HG03575 (cell line): ENCODE results near the gene CCNC.
"Not testable (repeated sequence)": the region's sequence is repeated elsewhere in the genome, so short reads cannot be mapped to it uniquely, and the experiment has no call there.

Experiments used
- ATAC-seq: cut with Tn5 transposase; IDR thresholded peaks from one replicate; pipeline ENCODE4 v1.9.1; 2021; ENCODE audit not compliant: unreplicated experiment, insufficient number of reproducible peaks, low FRiP score; ENCODE audit errors: extremely low read depth

CCNC gene

DNA sequence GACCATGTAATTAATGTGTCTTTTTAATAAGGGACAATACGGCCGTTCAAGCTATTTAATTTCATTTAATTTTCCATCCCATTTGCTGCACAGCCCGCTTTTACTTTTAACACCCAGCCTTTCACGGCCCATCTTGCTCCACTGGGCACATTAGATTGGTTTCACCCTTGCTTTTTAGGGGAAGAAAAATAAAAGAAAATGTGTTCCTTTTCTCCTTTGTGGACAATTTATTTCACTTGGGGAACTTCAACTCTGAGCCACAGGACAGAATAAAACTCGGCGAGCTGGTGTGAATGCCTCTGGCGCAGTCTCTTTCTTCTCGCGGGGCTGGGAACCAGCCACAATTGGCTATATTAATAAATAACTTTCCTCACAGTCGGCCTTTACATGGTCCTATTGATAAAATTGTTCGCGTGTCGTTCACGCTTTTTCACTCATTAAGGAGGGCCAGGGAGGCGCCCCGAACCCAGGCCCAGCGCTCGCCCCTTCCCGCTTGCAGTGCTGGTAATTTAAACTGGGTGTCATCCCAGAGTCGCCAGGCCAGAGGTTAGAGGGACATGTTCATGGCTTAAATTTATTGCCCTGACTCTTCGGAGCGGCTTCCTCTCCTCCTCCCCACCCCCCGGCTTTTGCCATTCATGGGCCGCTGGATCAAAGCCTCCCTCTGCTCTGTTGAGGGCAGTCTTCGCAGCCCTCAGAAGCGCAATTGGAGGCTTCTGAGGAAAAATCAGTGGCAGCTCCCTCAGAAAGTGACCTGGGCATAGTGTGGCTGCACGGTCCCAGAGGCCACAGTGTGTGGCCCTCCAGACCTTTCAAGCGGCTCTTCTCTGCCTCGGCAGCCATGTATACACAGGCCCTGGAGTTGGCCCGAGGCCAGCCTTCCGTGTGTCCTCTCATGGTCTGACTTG lies 36.0 kb upstream of the CCNC start:
- no peak for ATAC-seq

DNA sequence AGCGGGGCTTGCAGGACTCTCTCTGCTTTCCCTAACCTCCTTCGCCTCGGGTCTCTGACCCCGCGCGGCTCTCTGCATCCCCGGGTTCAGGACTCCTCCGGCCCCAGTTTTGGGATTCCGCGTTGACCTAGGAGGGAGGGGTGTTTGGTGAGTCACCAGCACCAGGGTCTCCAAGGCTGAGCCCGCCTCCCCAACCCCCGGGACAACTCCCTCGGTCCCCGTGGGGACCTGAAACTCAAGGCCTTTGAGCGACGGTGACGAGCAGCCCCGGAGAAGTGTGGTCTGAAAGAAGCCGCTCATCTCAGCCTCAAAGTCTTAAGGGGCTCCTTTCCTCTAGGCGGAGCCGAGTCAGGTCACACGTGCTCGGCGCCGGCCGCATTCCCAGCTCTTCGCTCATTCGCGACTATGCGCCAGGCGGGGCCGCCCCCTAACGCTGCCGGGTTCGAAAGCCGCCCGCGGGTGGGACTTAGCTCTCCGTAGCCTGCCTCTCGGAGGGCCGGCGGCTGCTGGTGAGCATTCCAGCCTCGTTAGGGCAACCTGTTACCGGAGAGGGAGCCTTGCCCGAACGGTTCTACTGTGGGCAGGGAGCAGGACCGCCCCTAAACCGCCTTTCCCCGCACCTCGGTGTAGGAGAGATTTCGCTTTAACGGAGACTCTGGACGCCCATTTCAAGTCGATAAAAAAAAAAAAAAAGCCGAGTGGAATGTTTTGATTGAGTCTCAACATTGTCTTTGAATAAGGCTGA lies 35.1 kb upstream of the CCNC start:
- no peak for ATAC-seq

DNA sequence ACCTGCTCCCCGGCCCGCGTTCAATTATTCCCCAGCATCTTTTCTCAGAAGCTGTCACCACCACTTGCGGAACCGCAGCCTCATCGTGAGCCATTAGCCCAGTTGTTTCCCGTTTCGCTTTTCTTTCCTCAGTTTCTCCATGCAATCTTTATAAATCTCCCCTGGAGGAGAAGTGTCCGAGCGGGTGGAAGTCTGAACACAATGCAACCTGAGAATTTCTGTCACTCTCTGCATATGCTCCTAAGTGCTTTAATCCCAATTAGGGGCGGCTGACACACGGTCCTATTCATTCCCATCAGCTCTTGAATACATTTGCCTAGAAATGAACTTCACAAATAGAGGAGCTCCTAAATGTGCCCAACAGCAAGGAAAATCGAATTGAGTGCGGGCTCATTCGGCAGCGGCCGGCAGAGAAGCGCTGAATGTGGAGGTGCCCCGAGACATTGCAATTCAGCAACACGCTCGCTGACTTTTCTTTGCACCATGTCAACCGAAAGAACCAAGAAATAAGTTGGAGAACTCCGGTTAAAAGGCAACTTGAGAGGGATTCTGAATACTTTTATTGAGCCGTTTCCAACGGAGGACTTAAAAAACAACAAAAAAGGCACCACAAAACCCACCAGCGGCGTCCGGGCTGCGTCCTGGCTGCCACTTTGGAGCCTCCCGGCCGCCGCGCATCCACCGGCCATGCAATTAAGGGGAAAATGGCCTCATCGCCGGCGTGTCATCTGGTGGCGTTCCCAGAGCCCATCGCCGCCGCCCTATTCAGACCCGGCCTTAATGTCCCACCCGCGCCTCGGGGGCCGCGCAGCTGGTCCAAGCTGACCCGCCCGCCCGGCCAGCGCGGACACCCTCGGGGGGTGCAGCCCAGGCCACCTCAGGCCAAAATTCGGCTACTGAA lies 34.3 kb upstream of the CCNC start:
- no peak for ATAC-seq

DNA sequence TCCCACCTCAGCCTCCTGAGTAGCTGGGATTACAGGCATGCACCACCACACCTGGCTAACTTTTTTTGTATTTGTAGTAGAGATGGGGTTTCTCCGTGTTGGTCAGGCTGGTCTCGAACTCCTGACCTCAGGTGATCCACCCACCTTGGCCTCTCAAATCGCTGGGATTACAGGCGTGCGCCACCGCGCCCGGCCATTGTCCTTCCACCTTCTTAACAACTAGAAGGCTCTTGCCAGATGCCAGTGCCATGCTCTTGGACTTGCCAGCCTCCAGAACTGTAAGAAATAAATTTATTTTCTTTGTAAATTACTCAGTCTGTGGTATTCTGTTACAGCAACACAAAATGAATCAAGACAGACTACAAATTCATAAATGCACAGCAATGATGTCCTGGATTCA lies 26.2 kb upstream of the CCNC start:
- ATAC-seq = not testable (repeated sequence)

DNA sequence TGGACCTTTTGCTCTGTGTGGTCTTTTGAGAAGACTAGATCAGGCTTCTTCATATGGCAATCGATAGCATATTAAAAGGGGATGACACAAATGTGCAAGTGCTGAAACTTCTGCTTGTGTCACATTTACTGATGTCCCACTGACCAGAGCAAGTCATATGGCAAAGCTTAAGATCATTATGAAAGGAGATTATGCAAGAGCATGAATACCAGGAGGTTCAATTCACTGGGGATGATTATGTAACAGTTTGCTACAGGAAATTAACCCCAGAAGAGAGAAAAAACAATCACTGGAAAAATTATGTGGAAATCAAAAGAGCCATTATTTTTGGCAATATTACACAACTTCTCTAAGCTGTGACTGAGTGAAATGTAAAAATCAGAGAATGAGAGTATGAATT lies 24.4 kb upstream of the CCNC start:
- no peak for ATAC-seq

DNA sequence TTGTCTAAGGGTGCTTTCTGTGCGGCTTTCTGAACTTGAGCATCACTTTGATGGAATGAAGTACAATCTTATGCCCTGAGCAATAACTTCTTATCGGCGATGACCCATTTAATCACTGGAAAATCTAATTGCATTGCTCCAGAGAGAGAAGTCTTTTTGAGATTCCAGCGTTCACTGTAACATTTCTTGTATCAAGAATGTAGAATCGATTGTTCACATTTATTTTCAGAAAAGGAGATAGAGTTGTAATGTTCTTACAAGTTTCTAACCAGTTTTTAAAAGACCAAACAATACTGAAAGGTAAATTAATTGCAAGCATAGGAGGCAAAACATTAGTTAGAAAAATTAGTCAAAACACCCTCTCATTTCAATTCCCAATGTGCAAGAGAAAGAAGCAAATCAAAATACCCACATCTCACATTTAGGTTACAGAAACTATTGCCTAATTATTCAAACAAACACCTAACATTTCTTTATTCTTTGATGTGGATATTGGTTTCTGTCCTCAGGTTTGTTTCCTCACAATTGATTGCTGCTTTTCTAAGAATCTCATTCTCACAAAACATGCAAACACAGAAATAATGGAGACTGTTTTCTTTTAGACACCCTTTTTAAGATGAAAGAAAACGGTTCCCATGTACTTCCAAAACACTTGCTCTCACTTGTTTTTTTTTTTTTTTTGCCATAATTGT lies 23.4 kb upstream of the CCNC start:
- ATAC-seq = no peak

DNA sequence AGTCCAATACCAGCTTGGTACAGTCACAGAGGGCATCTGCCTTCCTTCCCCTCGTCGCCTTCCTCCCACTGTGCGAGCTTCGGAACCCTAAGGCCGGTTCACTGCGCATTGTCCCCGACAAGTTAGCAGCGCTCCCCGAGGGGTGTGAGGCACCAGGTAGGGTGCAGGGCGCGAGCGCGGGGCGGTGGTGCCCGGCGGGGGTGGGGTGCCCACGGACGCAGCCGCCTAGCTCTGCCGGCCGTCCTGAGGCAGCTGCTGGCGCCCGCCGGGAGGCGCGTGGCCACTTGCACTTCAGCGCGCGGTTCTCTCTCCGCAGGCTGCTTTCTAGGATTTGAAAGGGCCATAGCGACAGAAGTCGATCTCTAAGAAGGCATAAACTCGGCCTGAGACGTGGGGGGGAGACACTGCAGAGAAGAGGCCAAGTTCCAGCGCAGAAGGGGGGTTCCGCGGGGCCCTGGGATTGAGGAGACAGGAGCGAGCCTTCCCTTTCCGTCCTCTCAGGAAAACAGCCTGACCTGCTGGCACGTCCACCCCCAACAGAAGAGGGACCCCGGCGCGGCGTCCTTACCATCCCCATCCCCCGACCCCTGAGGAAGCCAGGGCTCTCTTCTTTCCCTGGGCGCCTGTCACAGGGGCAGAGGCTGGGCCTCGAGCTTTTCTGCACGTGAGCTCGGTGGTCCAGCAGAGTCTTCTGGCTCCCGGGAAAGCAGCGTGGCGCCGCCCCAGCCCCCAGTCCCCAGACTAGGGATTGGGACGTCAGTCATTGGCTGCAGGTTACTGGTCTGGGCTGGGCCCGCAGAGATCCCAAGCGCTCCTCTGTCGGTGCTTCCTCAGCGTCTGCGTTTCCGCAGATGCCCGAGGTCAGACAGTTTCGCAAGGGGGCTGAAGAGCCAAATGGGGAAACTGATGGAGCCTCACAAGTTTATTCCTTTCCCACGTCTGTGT lies 22.5 kb upstream of the CCNC start:
- no peak for ATAC-seq

DNA sequence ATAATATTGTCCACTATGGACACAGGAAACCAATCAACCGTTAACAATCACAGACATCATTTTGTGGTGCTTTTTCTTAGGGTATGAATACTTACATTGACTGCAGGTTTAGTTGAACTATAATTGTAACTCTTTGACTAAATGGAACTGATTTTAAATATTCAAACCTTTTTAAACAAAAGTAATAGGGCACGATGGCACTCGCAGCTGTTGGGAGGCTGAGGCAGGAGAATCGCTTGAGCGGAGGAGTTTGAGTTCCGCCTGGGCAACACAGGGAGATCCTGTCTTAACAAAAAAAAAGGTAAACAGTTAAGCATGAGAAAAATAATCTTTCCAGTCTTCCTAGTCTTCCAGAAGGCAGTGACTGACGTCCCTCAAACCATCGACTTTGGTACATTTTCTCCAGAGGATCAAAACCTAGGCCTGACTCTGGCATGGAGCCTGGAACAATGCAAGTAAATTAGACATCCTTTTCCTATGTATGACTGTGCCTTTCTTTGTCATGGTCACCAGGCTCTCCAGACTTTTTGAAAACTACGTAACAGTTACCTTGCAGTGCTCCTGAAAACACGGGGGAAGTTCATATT lies 21.5 kb upstream of the CCNC start:
- no peak for ATAC-seq

DNA sequence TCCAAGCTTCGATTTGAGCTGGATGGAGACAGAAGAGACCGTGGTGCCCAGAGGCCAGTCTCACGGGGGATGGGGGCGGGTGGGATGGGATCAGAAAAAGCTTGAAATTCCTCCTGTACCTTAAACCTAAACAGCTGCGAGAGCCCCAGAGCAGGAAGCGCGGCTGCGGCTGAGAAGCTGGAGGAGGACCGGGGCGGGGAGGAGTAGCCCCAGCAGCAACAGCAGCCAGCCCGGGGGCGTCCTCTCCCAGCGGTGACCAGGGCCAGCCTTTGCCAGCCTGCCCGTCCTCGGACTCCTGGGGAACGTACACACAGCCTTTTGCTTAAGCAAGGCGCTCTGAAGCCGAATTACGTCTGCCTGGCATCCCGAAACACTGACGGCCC lies 20.8 kb upstream of the CCNC start:
- ATAC-seq = no peak

DNA sequence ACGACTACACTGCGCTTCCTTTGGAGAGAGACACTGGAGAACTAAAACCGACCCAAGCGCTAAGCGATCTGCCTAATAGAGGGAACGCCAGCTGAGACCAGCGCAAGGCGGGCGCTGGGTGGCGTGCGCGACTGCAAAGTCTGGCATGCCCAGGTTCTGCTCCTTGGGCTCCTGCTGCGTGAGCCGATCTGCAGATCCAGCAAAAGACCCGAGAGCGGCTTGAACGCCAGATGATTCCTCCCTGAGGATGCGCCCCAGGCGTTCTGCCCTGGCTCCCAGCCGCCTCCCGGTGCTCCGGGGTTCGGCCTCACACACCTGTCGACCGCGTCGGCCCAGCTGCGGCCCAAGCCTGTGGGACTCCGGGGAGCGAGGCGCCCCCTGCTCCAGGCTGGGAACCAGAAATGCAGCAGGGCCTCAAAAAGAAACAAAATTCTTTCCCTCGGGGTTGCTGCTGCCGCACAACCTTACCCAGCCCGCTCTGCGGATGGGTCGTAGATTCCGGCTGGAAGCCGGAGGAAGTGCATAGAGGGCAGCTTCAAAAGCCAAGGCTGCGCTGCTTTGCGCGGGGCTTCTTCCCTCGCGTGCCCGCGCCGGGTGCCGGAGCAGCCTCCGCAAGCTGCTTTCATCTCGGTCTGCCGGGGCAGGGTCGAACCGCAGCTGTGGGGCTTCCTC lies 20.3 kb upstream of the CCNC start:
- peak; percentile 84 for ATAC-seq

DNA sequence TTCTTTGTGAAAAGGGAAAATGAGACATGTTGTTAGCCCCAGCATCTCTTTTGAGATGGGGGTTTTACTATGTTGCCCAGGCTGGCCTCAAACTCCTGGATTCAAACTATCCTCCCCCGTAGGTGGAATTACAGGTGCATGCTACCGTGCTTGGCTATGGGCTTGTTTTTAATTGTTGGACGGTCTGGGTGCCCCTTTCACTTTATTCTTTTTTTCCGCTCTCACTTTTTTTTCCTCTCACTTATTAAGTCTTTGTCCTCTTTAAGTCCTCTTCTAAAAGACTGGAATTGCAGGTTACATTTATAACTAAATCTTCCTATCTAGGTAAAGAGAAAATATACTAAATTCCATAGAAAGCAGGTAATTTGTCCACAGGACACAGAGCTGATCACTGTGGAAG lies 19.3 kb upstream of the CCNC start:
- no peak for ATAC-seq

DNA sequence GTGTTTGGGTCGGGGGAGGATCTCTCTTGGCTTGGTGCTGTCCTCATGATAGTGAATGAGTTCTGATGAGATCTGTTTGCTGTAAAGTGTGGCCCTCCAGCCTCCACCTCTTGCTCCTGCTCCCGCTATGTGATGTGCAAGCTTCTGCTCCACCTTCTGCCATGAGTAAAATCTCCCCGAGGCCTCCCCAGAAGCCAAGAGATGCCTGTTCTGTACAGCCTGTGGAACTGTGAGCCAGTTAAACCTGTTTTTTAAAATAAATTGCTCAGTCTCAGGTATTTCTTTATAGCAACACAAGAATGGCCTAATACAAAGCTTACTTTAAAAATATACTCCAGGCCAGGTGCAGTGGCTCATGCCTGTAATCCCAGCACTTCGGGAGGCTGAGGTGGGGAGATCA lies 11.3 kb upstream of the CCNC start:
- no peak for ATAC-seq

DNA sequence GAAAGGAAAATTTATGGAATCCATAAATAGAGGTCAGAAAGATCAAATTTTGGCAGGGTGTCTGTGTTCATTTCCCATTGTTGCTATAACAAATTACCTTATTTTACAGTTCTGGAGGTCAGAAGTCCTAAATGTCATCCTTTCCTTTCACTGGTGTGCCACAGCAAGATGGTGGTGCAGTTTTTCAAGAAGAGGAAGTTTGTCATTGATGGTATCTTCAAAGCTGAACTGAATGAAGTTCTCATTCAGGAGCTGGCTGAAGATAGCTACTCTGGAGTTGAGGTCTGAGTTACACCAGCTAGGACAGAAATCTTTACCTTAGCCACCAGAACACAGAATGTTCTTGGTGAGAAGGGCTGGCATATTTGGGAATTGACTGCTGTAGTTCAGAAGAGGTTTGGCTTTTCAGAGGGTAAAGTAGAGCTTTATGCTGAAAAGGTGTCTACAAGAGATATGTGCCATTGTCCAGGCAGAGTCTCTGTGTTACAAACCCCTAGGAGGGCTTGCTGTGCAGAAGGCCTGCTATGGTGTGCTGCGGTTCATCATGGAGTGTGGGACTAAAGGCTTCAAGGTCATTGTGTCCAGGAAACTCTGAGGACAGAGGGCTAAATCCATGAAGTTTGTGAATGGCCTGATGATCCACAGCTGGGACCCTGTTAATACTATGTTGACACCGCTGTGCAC lies 7.2 kb upstream of the CCNC start:
- ATAC-seq = no peak

DNA sequence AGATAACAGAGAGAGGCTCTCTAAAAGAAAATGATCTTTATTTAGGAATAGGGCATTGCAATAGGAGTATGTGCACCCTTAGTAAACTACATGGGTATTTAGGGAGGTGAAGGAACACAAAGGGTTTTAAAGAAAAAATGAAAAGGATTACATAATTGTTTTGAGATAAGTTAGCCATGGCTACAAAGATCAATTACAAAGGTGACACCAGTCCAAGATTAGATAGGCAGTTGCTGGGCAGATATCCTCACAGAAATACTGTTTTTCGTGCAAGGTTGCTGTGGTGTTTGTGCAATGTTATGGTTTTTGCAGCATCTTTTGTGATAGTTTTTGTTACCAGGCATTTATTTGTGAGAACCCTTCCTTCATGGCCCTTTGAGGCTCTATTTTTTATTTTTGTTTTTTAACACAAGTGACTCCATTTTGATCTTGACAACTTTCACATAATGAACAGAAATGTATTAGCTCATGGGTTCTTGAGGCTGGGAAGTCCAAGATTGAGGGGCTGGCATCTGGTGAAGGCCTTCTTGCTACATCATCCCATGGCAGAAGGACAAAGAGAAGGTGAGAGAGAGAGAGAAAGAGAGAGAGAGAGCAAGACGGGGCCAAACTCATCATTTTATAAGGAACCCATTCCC lies 5.6 kb upstream of the CCNC start:
- no peak for ATAC-seq

DNA sequence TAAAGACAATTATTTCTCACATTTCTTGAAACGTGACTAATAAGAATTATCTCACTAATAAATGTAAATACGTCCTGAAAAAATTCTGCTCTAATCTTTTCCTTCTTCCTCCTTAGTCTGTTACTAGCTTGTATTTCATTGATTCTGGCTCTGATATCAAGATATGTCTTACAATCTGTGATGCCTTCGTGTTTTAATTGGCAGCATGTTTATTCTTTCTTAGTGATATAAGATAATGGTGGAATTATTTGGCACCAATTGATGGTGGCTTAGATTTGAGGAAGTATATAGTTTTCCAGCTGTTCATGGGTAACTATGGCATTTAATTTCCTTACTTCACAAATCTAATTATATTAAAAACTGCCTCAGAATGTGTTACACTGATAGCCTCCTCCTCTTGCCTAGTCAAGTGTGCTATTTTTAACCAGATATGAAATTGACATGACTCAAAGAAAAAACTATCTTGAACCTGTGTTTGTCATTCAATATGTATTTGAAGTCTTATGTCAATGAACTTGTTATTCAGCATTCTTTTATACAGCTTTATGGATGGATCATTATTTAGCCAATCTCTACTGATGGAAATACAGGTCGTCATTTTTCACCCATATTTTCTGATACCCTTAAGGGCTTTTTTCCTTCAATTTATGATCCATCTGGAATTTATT lies 5.3 kb downstream of the CCNC start:
- no peak for ATAC-seq

DNA sequence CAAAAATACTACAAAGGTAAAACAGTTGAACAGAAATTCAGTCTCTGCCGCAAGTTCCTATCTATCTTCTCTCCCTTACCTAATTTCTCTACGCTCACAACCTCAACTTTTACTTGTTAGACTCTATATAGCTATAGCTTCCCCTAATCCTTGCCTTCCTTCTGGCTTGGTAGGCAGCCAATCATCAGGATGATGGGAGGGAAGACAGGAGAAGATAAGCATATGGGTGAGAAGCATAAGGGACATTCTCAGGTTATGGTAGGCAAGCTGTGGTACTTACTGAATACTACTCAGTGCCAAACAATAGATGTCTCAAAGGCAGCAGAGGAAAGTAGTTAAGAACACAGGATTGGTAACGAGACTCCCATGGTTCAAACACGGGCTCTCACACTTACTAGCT lies 7.8 kb downstream of the CCNC start:
- ATAC-seq = no peak
